DMS 273 treated with DMSO at 0.1 percent for 48 hours (cell line): ENCODE results near the gene ZNF280B.
"Not testable (repeated sequence)": the region's sequence is repeated elsewhere in the genome, so short reads cannot be mapped to it uniquely, and the experiment has no call there.

Source experiments
- DNase-seq: peaks from one replicate; lab custom pipeline; 2025; lab: John Stamatoyannopoulos, UW

Gene ZNF280B

DNA sequence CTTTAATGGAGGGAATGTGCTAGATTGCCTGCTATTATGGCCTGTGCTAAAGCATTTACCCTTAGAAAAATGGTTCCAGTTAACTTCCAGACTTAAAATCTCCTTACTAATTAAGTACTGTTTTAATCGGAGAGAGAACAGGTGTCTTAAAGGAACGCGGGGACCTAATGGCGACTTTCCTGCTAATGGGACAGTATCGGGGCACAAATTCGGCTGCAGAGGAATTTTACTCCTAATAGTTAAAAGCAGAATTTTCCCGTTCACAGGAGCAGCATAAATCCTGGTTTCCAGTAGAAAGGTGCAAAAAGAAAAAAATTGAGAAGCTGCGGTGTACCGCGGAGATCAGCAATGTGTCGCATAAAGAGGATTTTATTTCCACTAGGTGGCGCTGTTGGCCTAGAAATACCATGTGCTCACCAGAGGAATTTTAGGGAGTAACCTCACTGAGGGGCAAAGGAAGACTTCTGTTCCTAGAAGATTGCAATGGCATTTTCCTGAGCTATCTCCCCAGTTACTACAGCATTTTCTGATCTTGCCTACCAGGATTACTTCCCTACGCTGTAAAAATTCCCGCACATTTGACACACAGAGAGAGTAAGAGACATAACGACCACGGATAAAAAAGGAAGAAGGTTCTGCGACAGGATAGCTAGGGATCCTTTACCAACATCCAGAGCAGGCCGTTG, 44.5 kb downstream of the ZNF280B start:
- no peak for DNase-seq

DNA sequence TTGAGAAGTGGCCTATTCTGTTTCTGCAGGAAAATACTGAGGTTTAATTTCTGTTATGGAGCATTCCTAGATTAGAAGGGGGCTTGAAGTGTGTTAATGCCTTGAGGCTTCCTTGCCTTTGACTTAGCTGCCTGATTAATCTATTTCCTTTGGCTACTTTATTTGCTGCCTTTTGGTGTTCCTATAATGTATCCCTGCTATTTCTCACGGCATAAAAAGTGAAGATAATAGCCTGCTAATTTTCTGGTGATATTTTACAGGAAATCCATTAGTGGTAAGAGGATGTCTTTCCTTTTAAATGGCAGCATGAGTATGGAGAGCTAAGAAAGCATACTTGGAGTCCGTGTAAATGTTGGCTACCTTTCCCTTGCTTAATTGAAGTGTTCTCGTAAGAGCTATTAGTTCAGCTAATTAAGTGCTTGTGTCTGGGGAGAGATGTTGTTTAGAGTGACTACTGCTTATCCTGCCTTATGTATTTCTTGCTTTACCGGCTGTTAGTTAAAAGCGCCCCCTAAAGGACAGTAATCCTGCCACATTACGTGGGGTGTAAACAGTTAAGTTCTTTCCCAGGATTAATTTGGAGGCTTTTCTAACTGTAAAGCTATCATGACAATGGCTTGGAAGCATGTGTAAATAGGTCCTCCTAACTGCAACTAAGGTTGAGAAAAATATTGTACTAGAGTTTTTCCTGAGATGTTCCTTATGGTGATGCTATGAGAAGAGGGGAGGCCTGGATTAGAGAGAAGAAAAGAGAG, 45.6 kb downstream of the ZNF280B start:
- no peak for DNase-seq

DNA sequence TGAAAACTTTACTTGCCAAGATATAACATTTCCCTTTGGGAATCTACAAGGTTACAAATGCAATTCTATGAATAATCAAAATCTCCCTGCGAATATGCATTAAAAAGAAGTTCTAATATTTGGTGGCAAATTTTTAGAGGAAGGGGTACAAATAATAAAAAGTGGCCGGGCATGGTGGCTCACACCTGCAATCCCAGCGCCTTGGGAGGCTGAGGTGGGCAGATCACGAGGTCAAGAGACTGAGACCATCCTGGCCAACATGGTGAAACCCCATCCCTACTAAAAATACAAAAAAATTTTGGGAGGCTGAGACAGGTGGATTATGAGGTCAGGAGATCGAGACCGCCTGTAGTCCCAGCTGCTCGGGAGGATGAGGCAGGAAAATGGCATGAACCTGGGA, 47.0 kb downstream of the ZNF280B start:
- no peak for DNase-seq

DNA sequence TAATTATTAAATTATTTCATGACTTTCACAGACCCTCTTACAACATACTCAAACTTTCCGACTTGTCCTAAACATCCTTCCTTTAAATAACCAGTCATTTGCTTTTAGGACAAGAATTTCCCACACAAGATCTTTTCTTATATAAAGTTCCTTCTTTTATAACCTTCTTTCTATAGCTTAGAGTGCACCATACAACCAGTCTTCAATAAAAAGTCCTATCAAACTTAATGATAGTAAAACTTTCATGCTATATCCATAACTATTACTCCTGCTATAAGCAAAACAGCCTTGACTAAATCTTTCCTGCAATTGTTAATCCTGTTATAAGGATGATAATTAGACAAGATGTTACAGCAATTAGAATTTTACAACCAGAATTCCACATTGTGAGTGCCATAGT, 47.4 kb downstream of the ZNF280B start:
- DNase-seq, result no peak

DNA sequence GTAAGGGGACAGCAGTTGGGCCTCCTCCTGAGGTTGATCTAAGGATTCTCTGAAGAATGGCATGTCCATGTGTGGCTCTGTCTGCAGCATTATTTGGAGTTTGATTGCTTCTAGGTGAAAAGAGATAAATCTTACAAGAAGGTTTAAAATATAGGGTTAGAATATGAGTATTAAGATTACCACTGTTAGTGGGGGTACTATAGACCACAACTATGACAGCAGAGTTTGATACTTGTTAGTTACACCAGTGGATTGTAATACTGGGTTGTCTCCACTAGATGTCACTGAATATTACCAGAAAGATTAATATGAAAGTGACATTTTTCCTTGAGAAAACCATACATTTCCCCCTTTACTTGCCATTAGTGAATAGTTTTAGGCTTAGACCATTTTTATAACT, 47.9 kb downstream of the ZNF280B start:
- no peak for DNase-seq

- DNase-seq, result no peak
These were observed 48.5 kb downstream of the ZNF280B start for GRCh38 chr22:22460060-22460459.

- DNase-seq, result no peak
These were observed 49.5 kb downstream of the ZNF280B start for GRCh38 chr22:22458896-22459588.

- DNase-seq, result no peak
These were observed 50.2 kb downstream of the ZNF280B start for GRCh38 chr22:22458387-22458786.

DNA sequence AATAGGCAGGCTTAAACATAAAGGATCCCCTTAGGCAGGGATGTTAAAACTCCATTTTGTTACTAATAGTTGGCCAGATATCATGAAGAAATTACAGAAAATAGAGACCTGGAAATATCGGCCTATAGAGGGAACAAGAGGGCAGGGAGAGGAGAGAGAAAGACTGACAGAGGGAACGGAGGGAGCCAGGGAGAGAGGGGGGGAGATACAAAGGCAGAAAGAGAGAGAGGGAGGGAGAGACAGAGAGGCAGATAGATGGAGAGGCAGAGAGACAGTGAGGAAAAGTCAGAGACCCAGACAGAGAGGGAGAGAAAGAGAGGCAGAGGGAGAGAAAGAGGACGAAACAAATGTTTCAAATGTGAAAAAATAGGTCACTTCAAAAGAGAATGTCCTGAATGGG, 53.5 kb downstream of the ZNF280B start:
- no peak for DNase-seq

- DNase-seq, result no peak
These were observed 55.4 kb downstream of the ZNF280B start for GRCh38 chr22:22452996-22453686.

DNA sequence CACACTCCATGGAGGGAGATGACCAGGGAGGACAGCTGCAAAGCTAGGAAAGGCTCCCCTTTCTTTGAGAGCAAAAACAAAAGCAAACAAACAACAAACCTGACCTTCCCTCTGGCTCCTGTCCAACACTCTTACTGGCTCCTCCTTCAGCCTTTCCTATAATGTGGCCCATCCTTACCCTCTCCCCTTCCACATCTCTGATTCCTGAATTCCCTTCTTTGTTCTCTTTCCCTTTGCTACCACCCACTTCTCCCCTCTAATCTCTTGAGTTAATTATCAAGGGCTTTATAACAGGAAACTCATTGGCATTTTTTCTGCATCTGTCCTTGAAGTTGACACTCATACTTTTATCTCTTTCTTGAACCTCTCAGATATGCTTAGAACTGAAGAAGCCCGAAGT, 56.3 kb downstream of the ZNF280B start:
- no peak for DNase-seq

DNA sequence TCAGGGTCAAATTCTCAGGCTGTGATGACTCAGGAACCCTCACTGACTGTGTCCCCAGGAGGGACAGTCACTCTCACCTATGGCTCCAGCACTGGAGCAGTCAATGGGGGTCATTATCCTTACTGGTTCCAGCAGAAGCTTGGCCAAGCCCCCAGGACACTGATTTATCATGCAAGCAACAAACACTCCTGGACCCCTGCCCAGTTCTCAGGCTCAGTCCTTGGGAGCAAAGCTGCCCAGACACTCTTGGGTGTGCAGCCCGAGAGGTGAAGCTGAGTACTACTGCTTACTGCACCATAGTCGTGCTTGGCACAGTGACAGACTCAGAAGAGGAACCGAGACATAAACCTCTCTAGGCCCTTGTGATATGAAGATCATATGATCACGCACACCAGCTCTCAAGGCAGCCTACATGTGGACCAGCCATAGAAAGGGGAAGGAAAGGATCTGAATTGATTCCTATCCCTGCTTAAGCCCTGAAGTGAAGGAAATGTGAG, 58.2 kb downstream of the ZNF280B start:
- DNase-seq, result no peak

- no peak for DNase-seq
These were observed 58.7 kb downstream of the ZNF280B start for GRCh38 chr22:22449819-22450218.

- DNase-seq, result peak; percentile 17
These were observed 62.0 kb downstream of the ZNF280B start for GRCh38 chr22:22446517-22446916.

- DNase-seq, result not testable (repeated sequence)
These were observed 64.4 kb downstream of the ZNF280B start for GRCh38 chr22:22444007-22444589.

DNA sequence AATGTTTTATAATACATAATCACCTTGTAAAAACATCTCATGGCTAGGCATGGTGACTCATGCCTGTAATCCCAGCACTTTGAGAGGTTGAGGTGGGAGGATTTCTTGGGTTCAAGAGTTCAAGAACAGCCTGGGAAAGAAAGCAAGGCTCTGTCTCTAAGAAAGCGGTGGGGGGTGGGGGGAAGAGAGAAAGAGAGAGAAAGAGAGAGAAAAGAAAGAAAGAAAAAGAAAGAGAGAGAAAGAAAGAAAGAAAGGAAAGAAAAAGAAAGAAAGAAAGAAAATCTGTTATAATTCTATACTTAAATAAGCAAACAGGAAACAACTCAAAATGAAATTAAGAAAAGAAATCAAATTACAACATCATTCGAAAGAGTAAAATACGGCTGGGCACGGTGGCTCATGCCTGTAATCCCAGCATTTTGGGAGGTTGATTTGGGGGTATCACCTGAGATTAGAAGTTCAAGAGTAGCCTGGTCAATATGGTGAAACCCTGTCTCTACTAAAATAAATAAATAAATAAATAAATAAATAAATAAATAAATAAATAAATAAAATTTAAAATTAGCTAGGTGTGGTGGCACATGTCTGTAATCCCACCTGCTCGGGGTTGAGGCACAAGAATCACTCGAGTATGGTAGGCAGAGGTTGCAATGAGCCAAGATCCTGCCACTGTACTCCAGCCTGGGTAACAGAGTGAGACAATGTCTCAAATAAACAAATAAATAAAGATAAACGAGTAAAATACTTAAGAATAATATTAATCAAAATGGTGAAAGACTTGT, 65.4 kb downstream of the ZNF280B start:
- DNase-seq, result no peak

DNA sequence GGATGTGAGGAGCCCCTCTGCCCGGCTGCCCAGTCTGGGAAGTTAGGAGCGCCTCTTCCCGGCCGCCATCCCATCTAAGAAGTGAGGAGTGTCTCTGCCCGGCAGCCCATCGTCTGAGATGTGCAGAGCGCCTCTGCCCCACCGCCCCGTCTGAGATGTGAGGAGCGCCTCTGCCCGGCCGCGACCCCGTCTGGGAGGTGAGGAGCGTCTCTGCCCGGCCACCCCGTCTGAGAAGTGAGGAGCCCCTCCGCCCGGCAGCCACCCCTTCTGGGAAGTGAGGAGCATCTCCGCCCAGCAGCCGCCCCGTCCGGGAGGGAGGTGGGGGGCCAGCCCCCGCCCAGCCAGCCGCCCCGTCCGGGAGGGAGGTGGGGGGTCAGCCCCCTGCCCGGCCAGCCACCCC, 66.9 kb downstream of the ZNF280B start:
- DNase-seq, result not testable (repeated sequence)

GRCh38 chr22:22440188-22440587, 68.4 kb downstream of the ZNF280B start:
- no peak for DNase-seq
